Measurements from ENCODE around the gene MCCC2. TPM values are rescaled to one million over a fixed set of nuclear protein-coding genes. Genes with fewer than 3 reads are reported as not detected.
"Not testable (repeated sequence)": the region's sequence is repeated elsewhere in the genome, so short reads cannot be mapped to it uniquely, and the experiment has no call there.

Gene MCCC2
- total and polyA plus RNA-seq, 2 experiments from 2014 or later, result 11.6 to 18.5 TPM

GRCh38 chr5:71563161-71563560 is 24.0 kb upstream of the MCCC2 start:
- no peak overlapping the region for H3K4me3 ChIP-seq
- no peaks in the 10 kb centered on the region for H3K9me2 ChIP-seq (ENCODE audit: insufficient read depth)
- H3K27ac ChIP-seq, result no peak overlapping the region
- in situ Hi-C loops (cut with MboI), result no loop called here
- H3K4me1 ChIP-seq (ENCODE audit: insufficient read depth), result no peaks in the 10 kb centered on the region
- no peaks in the 10 kb centered on the region for H3K9me3 ChIP-seq (ENCODE audit: low read depth)
- TF ChIP-seq EZH2 (IDR thresholded peaks at IDR 0.05; ENCODE audit: insufficient read depth, poor library complexity, severe bottlenecking) (no peak), EZH2phosphoT487 (IDR thresholded peaks at IDR 0.05; ENCODE audit: insufficient read depth, low read depth) (no peak)
- no peaks in the 10 kb centered on the region for H3K79me2 ChIP-seq (ENCODE audit: insufficient read depth)
- H3K27me3 ChIP-seq (replicated peaks; ENCODE audit: insufficient read depth), result no peaks in the 10 kb centered on the region
- H2AFZ ChIP-seq, result no peak overlapping the region
- H3K4me2 ChIP-seq (ENCODE audit: unreplicated experiment), result no peak overlapping the region
- H3K36me3 ChIP-seq (ENCODE audit: low read depth), result peaks cover 55% of the 10 kb centered on the region
- no peak for DNase-seq
- 82 to 89% methylated on average over 4 of the region's 4 CpGs for WGBS, 2 experiments (ENCODE audit: low coverage in 1 of 2, low lambda C conversion rate in 2 of 2, missing lambda C conversion rate in 2 of 2)
- no peaks in the 10 kb centered on the region for H3F3A ChIP-seq (ENCODE audit: insufficient read depth)
- H3K9ac ChIP-seq, result no peak overlapping the region
- no peaks in the 10 kb centered on the region for H4K20me1 ChIP-seq (ENCODE audit: insufficient read depth)

DNA sequence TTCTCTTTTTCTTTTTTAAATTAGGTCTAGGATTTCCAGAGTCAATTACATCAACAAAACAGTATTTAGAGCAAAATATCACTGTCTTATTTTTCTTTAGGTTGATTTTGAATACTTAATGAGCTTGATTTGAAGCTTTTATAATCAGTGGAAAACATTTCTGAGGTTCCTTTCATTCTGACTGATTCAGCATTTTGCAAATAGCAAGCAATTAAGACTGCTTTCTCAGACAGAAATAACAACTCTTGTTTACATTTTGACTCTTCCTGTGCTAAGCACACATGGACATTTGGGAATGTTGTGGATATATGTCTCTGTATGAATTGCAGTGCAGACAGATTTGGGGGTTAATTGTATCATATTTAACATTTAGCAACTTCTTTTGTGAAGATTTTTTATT is 22.2 kb upstream of the MCCC2 start:
- DNase-seq, result no peak
- Histone ChIP-seq H4K20me1 (ENCODE audit: insufficient read depth) (no peaks in the 10 kb centered on the region), H3F3A (ENCODE audit: insufficient read depth) (no peaks in the 10 kb centered on the region), H3K4me2 (ENCODE audit: unreplicated experiment) (no peak overlapping the region), H3K9me3 (ENCODE audit: low read depth) (no peaks in the 10 kb centered on the region), H3K27me3 (replicated peaks; ENCODE audit: insufficient read depth) (no peaks in the 10 kb centered on the region), H3K79me2 (ENCODE audit: insufficient read depth) (no peaks in the 10 kb centered on the region), H3K4me3 (no peak overlapping the region), H2AFZ (no peak overlapping the region), H3K4me1 (ENCODE audit: insufficient read depth) (no peaks in the 10 kb centered on the region), H3K36me3 (ENCODE audit: low read depth) (peaks cover 50% of the 10 kb centered on the region), H3K27ac (no peak overlapping the region), H3K9me2 (ENCODE audit: insufficient read depth) (no peaks in the 10 kb centered on the region), H3K9ac (no peak overlapping the region)
- no peak for TF ChIP-seq EZH2 (IDR thresholded peaks at IDR 0.05; ENCODE audit: insufficient read depth, poor library complexity, severe bottlenecking)
- in situ Hi-C loops (cut with MboI), result no loop called here

DNA sequence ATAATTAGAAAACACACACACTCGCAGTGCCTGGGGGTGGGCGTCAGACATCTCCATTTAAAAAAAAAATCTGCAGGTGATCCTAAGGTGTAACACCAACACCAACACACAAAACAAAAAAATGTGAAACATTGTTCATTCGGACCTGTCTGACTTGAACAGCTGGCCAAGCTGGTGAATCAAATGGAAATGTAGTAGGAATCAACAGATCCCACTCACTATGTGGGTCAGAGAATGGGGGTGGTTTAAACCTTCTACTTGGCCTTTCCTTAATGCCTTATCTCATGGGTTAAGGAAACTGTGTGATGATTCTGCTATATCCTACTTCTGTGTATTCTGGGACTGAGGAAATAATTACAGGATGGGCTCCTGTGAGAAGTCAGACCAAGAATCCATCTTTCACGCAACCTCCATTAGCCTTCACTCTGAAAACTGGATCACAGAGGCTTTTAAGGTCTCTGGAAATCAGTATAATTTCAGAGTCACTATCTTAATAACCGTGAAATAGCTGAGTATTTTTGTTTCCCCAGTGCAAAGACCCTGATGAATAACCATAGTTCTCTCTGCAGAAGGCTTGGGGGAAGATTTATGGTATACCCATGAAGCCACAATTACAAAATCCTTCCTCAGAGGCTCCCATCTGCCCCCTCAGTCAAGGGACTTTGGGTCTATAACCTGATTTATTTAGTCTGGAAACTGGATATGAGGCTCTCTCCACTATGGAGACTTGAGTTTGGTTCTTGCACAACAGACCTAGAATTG is 17.2 kb upstream of the MCCC2 start:
- H2AFZ ChIP-seq, result no peak overlapping the region
- H3K4me2 ChIP-seq (ENCODE audit: unreplicated experiment), result no peak overlapping the region
- H3F3A ChIP-seq (ENCODE audit: insufficient read depth), result no peaks in the 10 kb centered on the region
- WGBS, 2 experiments (ENCODE audit: low coverage in 1 of 2, low lambda C conversion rate in 2 of 2, missing lambda C conversion rate in 2 of 2), result 94 to 99% methylated on average over 5 of the region's 5 CpGs
- no peak for DNase-seq
- in situ Hi-C loops (cut with MboI), result no loop called here
- TF ChIP-seq EZH2phosphoT487 (IDR thresholded peaks at IDR 0.05; ENCODE audit: insufficient read depth, low read depth), result no peak
- TF ChIP-seq EZH2 (IDR thresholded peaks at IDR 0.05; ENCODE audit: insufficient read depth, poor library complexity, severe bottlenecking), result no peak
- no peaks in the 10 kb centered on the region for H3K9me2 ChIP-seq (ENCODE audit: insufficient read depth)
- H3K27me3 ChIP-seq (replicated peaks; ENCODE audit: insufficient read depth), result no peaks in the 10 kb centered on the region
- peaks cover 19% of the 10 kb centered on the region for H3K36me3 ChIP-seq (ENCODE audit: low read depth)
- no peak overlapping the region for H3K27ac ChIP-seq
- no peaks in the 10 kb centered on the region for H3K9me3 ChIP-seq (ENCODE audit: low read depth)
- H3K9ac ChIP-seq, result no peak overlapping the region
- H3K4me3 ChIP-seq, result no peak overlapping the region
- H3K4me1 ChIP-seq (ENCODE audit: insufficient read depth), result no peaks in the 10 kb centered on the region
- no peaks in the 10 kb centered on the region for H4K20me1 ChIP-seq (ENCODE audit: insufficient read depth)
- no peaks in the 10 kb centered on the region for H3K79me2 ChIP-seq (ENCODE audit: insufficient read depth)

DNA sequence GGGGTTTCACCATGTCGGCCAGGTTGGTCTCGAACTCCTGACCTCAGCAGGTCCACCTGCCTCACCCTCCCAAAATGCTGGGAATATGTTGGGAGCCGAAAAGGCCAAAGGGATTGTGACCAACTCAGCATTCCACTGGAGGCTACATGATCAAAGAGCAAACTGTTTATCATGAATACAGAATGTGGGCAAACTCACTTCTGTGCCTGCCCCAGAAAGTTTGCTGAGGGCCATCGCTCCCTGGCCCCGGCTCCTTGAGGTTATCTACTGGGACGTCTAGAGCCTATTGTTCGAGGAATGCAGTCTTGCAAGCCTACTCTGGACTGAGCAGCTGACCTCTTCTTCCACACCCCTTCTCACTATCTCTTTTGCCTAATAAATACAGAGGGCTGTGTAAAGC is 15.3 kb upstream of the MCCC2 start:
- H3K9ac ChIP-seq; H3K9me3 ChIP-seq (ENCODE audit: low read depth); H3K27me3 ChIP-seq (replicated peaks; ENCODE audit: insufficient read depth); H4K20me1 ChIP-seq (ENCODE audit: insufficient read depth); DNase-seq; H3K9me2 ChIP-seq (ENCODE audit: insufficient read depth); H3F3A ChIP-seq (ENCODE audit: insufficient read depth); H3K4me3 ChIP-seq; in situ Hi-C loops (cut with MboI); H3K4me2 ChIP-seq (ENCODE audit: unreplicated experiment); H3K4me1 ChIP-seq (ENCODE audit: insufficient read depth); H3K27ac ChIP-seq; H3K79me2 ChIP-seq (ENCODE audit: insufficient read depth); H2AFZ ChIP-seq: not testable (repeated sequence)
- H3K36me3 ChIP-seq (ENCODE audit: low read depth), result peaks cover 12% of the 10 kb centered on the region; the same call in 1 of the 2 replicates
- WGBS, 2 experiments (ENCODE audit: low coverage in 1 of 2, low lambda C conversion rate in 2 of 2, missing lambda C conversion rate in 2 of 2), result 93 to 95% methylated on average over 7 of the region's 7 CpGs

GRCh38 chr5:71573591-71573990 is 13.5 kb upstream of the MCCC2 start:
- H3K27ac ChIP-seq, result no peak overlapping the region
- WGBS, 2 experiments (ENCODE audit: low coverage in 1 of 2, low lambda C conversion rate in 2 of 2, missing lambda C conversion rate in 2 of 2), result 85 to 91% methylated on average over 7 of the region's 7 CpGs
- no peaks in the 10 kb centered on the region for H3K9me3 ChIP-seq (ENCODE audit: low read depth)

GRCh38 chr5:71575588-71575987 is 11.6 kb upstream of the MCCC2 start:
- H3K4me2 ChIP-seq (ENCODE audit: unreplicated experiment); H3K27ac ChIP-seq; H2AFZ ChIP-seq; in situ Hi-C loops (cut with MboI); H3K9ac ChIP-seq; H3K9me2 ChIP-seq (ENCODE audit: insufficient read depth); H3K4me3 ChIP-seq; H3K4me1 ChIP-seq (ENCODE audit: insufficient read depth); H4K20me1 ChIP-seq (ENCODE audit: insufficient read depth); H3K9me3 ChIP-seq (ENCODE audit: low read depth); H3F3A ChIP-seq (ENCODE audit: insufficient read depth); H3K79me2 ChIP-seq (ENCODE audit: insufficient read depth); DNase-seq; H3K27me3 ChIP-seq (replicated peaks; ENCODE audit: insufficient read depth); H3K36me3 ChIP-seq (ENCODE audit: low read depth): not testable (repeated sequence)
- 77 to 79% methylated on average over 4 of the region's 4 CpGs for WGBS, 2 experiments (ENCODE audit: low coverage in 1 of 2, low lambda C conversion rate in 2 of 2, missing lambda C conversion rate in 2 of 2)

More at GRCh38 chr5:71573591-71573990, 13.5 kb upstream of the MCCC2 start:
- Histone ChIP-seq H3K4me3 (no peak overlapping the region), H4K20me1 (ENCODE audit: insufficient read depth) (no peaks in the 10 kb centered on the region), H3K4me1 (ENCODE audit: insufficient read depth) (no peaks in the 10 kb centered on the region), H3K27me3 (replicated peaks; ENCODE audit: insufficient read depth) (no peaks in the 10 kb centered on the region), H3K4me2 (ENCODE audit: unreplicated experiment) (no peak overlapping the region), H2AFZ (no peak overlapping the region), H3F3A (ENCODE audit: insufficient read depth) (no peaks in the 10 kb centered on the region), H3K79me2 (ENCODE audit: insufficient read depth) (no peaks in the 10 kb centered on the region), H3K9ac (no peak overlapping the region), H3K36me3 (ENCODE audit: low read depth) (peaks cover 4% of the 10 kb centered on the region; the same call in 1 of the 2 replicates), H3K9me2 (ENCODE audit: insufficient read depth) (no peaks in the 10 kb centered on the region)
- no peak for DNase-seq
- TF ChIP-seq EZH2phosphoT487 (IDR thresholded peaks at IDR 0.05; ENCODE audit: insufficient read depth, low read depth) (no peak), EZH2 (IDR thresholded peaks at IDR 0.05; ENCODE audit: insufficient read depth, poor library complexity, severe bottlenecking) (no peak)
- in situ Hi-C loops (cut with MboI), result no loop called here

All from GM23248 (cell line).